GM12874 (cell line): ENCODE results near the gene KPNA6.

ENCODE experiments used
- TF ChIP-seq, protein P1 (sequence below): IDR thresholded peaks from 2 replicates; pipeline ENCODE4 v1.5.1; 2011; ENCODE audit warnings: low read depth, mild to moderate bottlenecking, control low read depth, low read length, moderate library complexity; ENCODE audit not compliant: insufficient read depth

KPNA6 gene

DNA sequence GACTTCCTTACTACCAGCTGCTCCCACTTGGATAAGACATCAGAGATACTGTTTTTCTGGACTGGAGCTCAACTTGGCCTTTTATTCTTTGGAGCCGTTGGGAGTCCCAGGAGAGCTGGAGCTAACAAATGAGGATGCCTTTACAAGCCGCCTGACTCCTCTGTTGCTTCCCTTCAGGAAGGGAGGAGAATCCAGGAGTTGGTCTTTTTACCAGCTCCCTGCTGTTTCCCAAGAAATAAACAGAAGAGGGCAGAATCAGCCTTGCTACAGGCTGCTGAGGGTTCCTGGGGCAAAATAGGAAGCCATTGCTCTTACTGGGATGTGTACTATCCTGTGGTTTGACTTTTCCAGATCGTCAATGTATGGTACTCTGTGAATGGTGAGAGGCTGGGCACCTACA is 115.8 kb downstream of the KPNA6 start:
- TF ChIP-seq, protein P1, sequence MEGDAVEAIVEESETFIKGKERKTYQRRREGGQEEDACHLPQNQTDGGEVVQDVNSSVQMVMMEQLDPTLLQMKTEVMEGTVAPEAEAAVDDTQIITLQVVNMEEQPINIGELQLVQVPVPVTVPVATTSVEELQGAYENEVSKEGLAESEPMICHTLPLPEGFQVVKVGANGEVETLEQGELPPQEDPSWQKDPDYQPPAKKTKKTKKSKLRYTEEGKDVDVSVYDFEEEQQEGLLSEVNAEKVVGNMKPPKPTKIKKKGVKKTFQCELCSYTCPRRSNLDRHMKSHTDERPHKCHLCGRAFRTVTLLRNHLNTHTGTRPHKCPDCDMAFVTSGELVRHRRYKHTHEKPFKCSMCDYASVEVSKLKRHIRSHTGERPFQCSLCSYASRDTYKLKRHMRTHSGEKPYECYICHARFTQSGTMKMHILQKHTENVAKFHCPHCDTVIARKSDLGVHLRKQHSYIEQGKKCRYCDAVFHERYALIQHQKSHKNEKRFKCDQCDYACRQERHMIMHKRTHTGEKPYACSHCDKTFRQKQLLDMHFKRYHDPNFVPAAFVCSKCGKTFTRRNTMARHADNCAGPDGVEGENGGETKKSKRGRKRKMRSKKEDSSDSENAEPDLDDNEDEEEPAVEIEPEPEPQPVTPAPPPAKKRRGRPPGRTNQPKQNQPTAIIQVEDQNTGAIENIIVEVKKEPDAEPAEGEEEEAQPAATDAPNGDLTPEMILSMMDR, result no peak

- TF ChIP-seq, protein P1, result no peak
These were observed 116.4 kb downstream of the KPNA6 start for GRCh38 chr1:32224285-32224684.
